Thoracic aorta (tissue), 2 donors: Measurements from ENCODE around the gene FAT4. TPM values are rescaled to one million over a fixed set of nuclear protein-coding genes. Genes with fewer than 3 reads are reported as not detected.

ENCODE experiments used
- ATAC-seq: fragments of 150-250 bp; one replicate; pipeline ENCODE4 v1.8.0; 2017; ENCODE audit warnings: low read depth; ENCODE audit not compliant: insufficient number of reproducible peaks, low FRiP score
- DNase-seq: peaks from one replicate; pipeline ENCODE4 v3.0.0-alpha.2; 2020; ENCODE audit warnings: low spot score
- H3K27ac ChIP-seq, 2 donors: fragments of 200-600 bp; sonication (generic); 1 replicate in 1 of 2; 2 replicates in 1 of 2; pipeline ENCODE4 v1.5.1; 2016; ENCODE audit warnings: mild to moderate bottlenecking in 2 of 2, moderate library complexity in 2 of 2
- H3K27me3 ChIP-seq: fragments of 200-600 bp; sonication (generic); replicated peaks from 2 replicates; pipeline ENCODE4 v1.6.0; 2016; ENCODE audit warnings: mild to moderate bottlenecking; ENCODE audit not compliant: insufficient read depth
- H3K36me3 ChIP-seq: fragments of 200-600 bp; sonication (generic); one replicate; pipeline ENCODE4 v1.5.1; 2016
- H3K4me1 ChIP-seq, 2 donors: fragments of 200-600 bp; sonication (generic); 1 replicate in 1 of 2; 2 replicates in 1 of 2; pipeline versions ENCODE4 v1.5.1 to v1.6.0; 2016; ENCODE audit warnings: low read depth in 2 of 2, mild to moderate bottlenecking in 1 of 2; ENCODE audit not compliant: control insufficient read depth in 1 of 2
- H3K4me3 ChIP-seq: fragments of 200-600 bp; sonication (generic); 2 replicates; pipeline ENCODE4 v1.5.1; 2016; ENCODE audit warnings: mild to moderate bottlenecking
- H3K9me3 ChIP-seq: fragments of 200-600 bp; sonication (generic); 2 replicates; pipeline ENCODE4 v1.5.1; 2016
- CTCF ChIP-seq: fragments of 200-600 bp; sonication (generic); IDR thresholded peaks from one replicate; pipeline ENCODE4 v1.5.1; 2019; ENCODE audit warnings: antibody characterized with exemption
- total RNA-seq, 2 donors: library from RNA; depleted of rRNA; stranded (reverse); fragments of >200 nt; gene quantifications; one replicate each; pipeline versions ENCODE4 v1.1.0 to v1.2.3, GENCODE V29; 2016

FAT4 gene
- total RNA-seq, 2 donors from 2014 or later: 53.6 to 83.7 TPM

GRCh38 chr4:125283707-125284279 lies 31.0 kb upstream of the FAT4 start:
- peak; percentile 53 for TF ChIP-seq CTCF
- ATAC-seq (no peak), DNase-seq (no peak)
- Histone ChIP-seq H3K4me1 (no peaks in the 10 kb centered on the region), H3K9me3 (no peaks in the 10 kb centered on the region), H3K27me3 (no peaks in the 10 kb centered on the region), H3K27ac (no peak overlapping the region), H3K4me3 (no peak overlapping the region), H3K36me3 (no peaks in the 10 kb centered on the region)

GRCh38 chr4:125297116-125297515 lies 17.6 kb upstream of the FAT4 start:
- H3K4me3 ChIP-seq: no peak overlapping the region
- no peaks in the 10 kb centered on the region for H3K9me3 ChIP-seq
- DNase-seq: no peak
- no peak overlapping the region for H3K27ac ChIP-seq
- H3K27me3 ChIP-seq: no peaks in the 10 kb centered on the region
- H3K36me3 ChIP-seq: no peaks in the 10 kb centered on the region
- no peak for TF ChIP-seq CTCF
- no peaks in the 10 kb centered on the region for H3K4me1 ChIP-seq
- ATAC-seq: no peak

GRCh38 chr4:125303058-125303457 lies 11.7 kb upstream of the FAT4 start:
- Histone ChIP-seq H3K4me1 (no peaks in the 10 kb centered on the region), H3K27me3 (no peaks in the 10 kb centered on the region), H3K4me3 (no peak overlapping the region), H3K27ac (no peak overlapping the region), H3K9me3 (no peaks in the 10 kb centered on the region), H3K36me3 (no peaks in the 10 kb centered on the region)
- no peak for TF ChIP-seq CTCF
- no peak for DNase-seq
- ATAC-seq: no peak

GRCh38 chr4:125303821-125304220 lies 10.9 kb upstream of the FAT4 start:
- no peak overlapping the region for H3K27ac ChIP-seq
- no peaks in the 10 kb centered on the region for H3K27me3 ChIP-seq
- no peaks in the 10 kb centered on the region for H3K9me3 ChIP-seq
- no peaks in the 10 kb centered on the region for H3K36me3 ChIP-seq
- DNase-seq (no peak), ATAC-seq (no peak)
- no peak for TF ChIP-seq CTCF
- no peak overlapping the region for H3K4me3 ChIP-seq
- no peaks in the 10 kb centered on the region for H3K4me1 ChIP-seq

- H3K4me3 ChIP-seq: no peak overlapping the region
- no peak overlapping the region for H3K27ac ChIP-seq
- no peak for TF ChIP-seq CTCF
- H3K27me3 ChIP-seq: no peaks in the 10 kb centered on the region
- no peaks in the 10 kb centered on the region for H3K36me3 ChIP-seq
- H3K4me1 ChIP-seq: no peaks in the 10 kb centered on the region
- no peaks in the 10 kb centered on the region for H3K9me3 ChIP-seq
- no peak for ATAC-seq
- DNase-seq: no peak
Measured at GRCh38 chr4:125306112-125306511, 8.6 kb upstream of the FAT4 start.
